Stimulated activated naive B cell treated with anti-CD40 and anti-IgM and Interleukin-4, amounts not matched to agents 10 μg/mL and 1 μg/mL and 100 μg/mL, for 72 hours (primary cell): ENCODE results near the gene CCDC12.

Source experiments
- ATAC-seq, 2 donors: fragments of 150-1000 bp; cut with Tn5 transposase; replicated peaks; 2 replicates each; pipeline ENCODE4 v1.10.0; 2021; ENCODE audit warnings: moderate library complexity in 1 of 2
- DNase-seq: peaks from one replicate; pipeline ENCODE4 v3.0.0; 2021
- H3K27ac Mint-ChIP-seq: one replicate; pipeline ENCODE4 v1.8.0; 2022; ENCODE audit warnings: mild to moderate bottlenecking, mixed read lengths
- H3K27me3 Mint-ChIP-seq, 2 donors: one replicate each; pipeline ENCODE4 v1.8.0; 2022; ENCODE audit warnings: mixed read lengths in 2 of 2
- H3K36me3 Mint-ChIP-seq, 2 donors: one replicate each; pipeline ENCODE4 v1.8.0; 2022; ENCODE audit warnings: mixed read lengths in 2 of 2, mild to moderate bottlenecking in 1 of 2
- H3K4me1 Mint-ChIP-seq, 2 donors: one replicate each; pipeline ENCODE4 v1.8.0; 2022; ENCODE audit warnings: mixed read lengths in 2 of 2, mild to moderate bottlenecking in 1 of 2
- H3K4me3 Mint-ChIP-seq, 2 donors: one replicate each; pipeline ENCODE4 v1.8.0; 2022; ENCODE audit warnings: mild to moderate bottlenecking in 2 of 2, mixed read lengths in 2 of 2, moderate library complexity in 1 of 2
- H3K9me3 Mint-ChIP-seq, 2 donors: one replicate each; pipeline ENCODE4 v1.8.0; 2022; ENCODE audit warnings: mixed read lengths in 2 of 2, mild to moderate bottlenecking in 1 of 2

CCDC12 gene

GRCh38 chr3:47003461-47004368, 27.2 kb upstream of the CCDC12 start:
- H3K27ac Mint-ChIP-seq = no peak overlapping the region

GRCh38 chr3:47003056-47003410, 26.5 kb upstream of the CCDC12 start:
- Mint-ChIP-seq H3K9me3 (no peaks in the 10 kb centered on the region), H3K36me3 (peaks cover 52 to 73% of the 10 kb centered on the region in 2 donors), H3K4me3 (no peak overlapping the region), H3K27ac (no peak overlapping the region), H3K4me1 (peaks cover 6 to 14% of the 10 kb centered on the region in 2 donors), H3K27me3 (no peaks in the 10 kb centered on the region)
- DNase-seq = no peak
- no peak for ATAC-seq

More at GRCh38 chr3:47003461-47004368, 27.2 kb upstream of the CCDC12 start:
- no peak for DNase-seq
- no peaks in the 10 kb centered on the region for H3K27me3 Mint-ChIP-seq
- peaks cover 49 to 66% of the 10 kb centered on the region in 2 donors for H3K36me3 Mint-ChIP-seq
- H3K4me1 Mint-ChIP-seq = peaks cover 0 to 7% of the 10 kb centered on the region in 2 donors
- ATAC-seq = no peak
- H3K9me3 Mint-ChIP-seq = no peaks in the 10 kb centered on the region
- H3K4me3 Mint-ChIP-seq = no peak overlapping the region

GRCh38 chr3:47002171-47003055, 25.9 kb upstream of the CCDC12 start:
- DNase-seq = no peak
- no peak for ATAC-seq
- Mint-ChIP-seq H3K9me3 (no peaks in the 10 kb centered on the region), H3K27ac (no peak overlapping the region), H3K27me3 (no peaks in the 10 kb centered on the region), H3K4me3 (no peak overlapping the region), H3K36me3 (peaks cover 54 to 76% of the 10 kb centered on the region in 2 donors), H3K4me1 (peaks cover 8 to 17% of the 10 kb centered on the region in 2 donors)

- no peak for ATAC-seq
- H3K4me3 Mint-ChIP-seq = no peak overlapping the region
- no peaks in the 10 kb centered on the region for H3K27me3 Mint-ChIP-seq
- no peaks in the 10 kb centered on the region for H3K9me3 Mint-ChIP-seq
- H3K27ac Mint-ChIP-seq = no peak overlapping the region
- peaks cover 52 to 76% of the 10 kb centered on the region in 2 donors for H3K36me3 Mint-ChIP-seq
- peaks cover 13 to 24% of the 10 kb centered on the region in 2 donors for H3K4me1 Mint-ChIP-seq
- DNase-seq = no peak
These were observed 25.2 kb upstream of the CCDC12 start for GRCh38 chr3:47001731-47002170.

GRCh38 chr3:47000922-47001730, 24.6 kb upstream of the CCDC12 start:
- no peaks in the 10 kb centered on the region for H3K27me3 Mint-ChIP-seq
- H3K4me3 Mint-ChIP-seq = no peak overlapping the region
- peaks cover 13 to 29% of the 10 kb centered on the region in 2 donors for H3K4me1 Mint-ChIP-seq
- ATAC-seq (no peak), DNase-seq (no peak)
- H3K9me3 Mint-ChIP-seq = no peaks in the 10 kb centered on the region
- peaks cover 46 to 71% of the 10 kb centered on the region in 2 donors for H3K36me3 Mint-ChIP-seq
- H3K27ac Mint-ChIP-seq = no peak overlapping the region

GRCh38 chr3:47000198-47000815, 23.8 kb upstream of the CCDC12 start:
- peaks cover 40 to 68% of the 10 kb centered on the region in 2 donors for H3K36me3 Mint-ChIP-seq
- H3K27ac Mint-ChIP-seq = no peak overlapping the region
- no peak overlapping the region for H3K4me3 Mint-ChIP-seq
- ATAC-seq (no peak), DNase-seq (no peak)
- peaks cover 13 to 29% of the 10 kb centered on the region in 2 donors for H3K4me1 Mint-ChIP-seq
- no peaks in the 10 kb centered on the region for H3K9me3 Mint-ChIP-seq
- no peaks in the 10 kb centered on the region for H3K27me3 Mint-ChIP-seq

GRCh38 chr3:46999516-47000197, 23.1 kb upstream of the CCDC12 start:
- ATAC-seq (no peak), DNase-seq (no peak)
- no peaks in the 10 kb centered on the region for H3K27me3 Mint-ChIP-seq
- H3K27ac Mint-ChIP-seq = no peak overlapping the region
- H3K4me3 Mint-ChIP-seq = no peak overlapping the region
- no peaks in the 10 kb centered on the region for H3K9me3 Mint-ChIP-seq
- peaks cover 35 to 66% of the 10 kb centered on the region in 2 donors for H3K36me3 Mint-ChIP-seq
- H3K4me1 Mint-ChIP-seq = peaks cover 13 to 29% of the 10 kb centered on the region in 2 donors

GRCh38 chr3:46998852-46999515, 22.4 kb upstream of the CCDC12 start:
- ATAC-seq = no peak
- peak overlapping the region; percentile 75 for H3K27ac Mint-ChIP-seq

GRCh38 chr3:46998121-46998851, 21.7 kb upstream of the CCDC12 start:
- peaks cover 24 to 60% of the 10 kb centered on the region in 2 donors for H3K36me3 Mint-ChIP-seq
- DNase-seq (peak; percentile 46), ATAC-seq (peak; percentile 76 to 82)
- no peak overlapping the region for H3K4me3 Mint-ChIP-seq
- no peaks in the 10 kb centered on the region for H3K27me3 Mint-ChIP-seq
- H3K4me1 Mint-ChIP-seq = peaks cover 13 to 29% of the 10 kb centered on the region in 2 donors
- H3K9me3 Mint-ChIP-seq = no peaks in the 10 kb centered on the region
- H3K27ac Mint-ChIP-seq = peak overlapping the region; percentile 88

More at GRCh38 chr3:46998852-46999515, 22.4 kb upstream of the CCDC12 start:
- no peak for DNase-seq
- H3K9me3 Mint-ChIP-seq = no peaks in the 10 kb centered on the region
- no peak overlapping the region for H3K4me3 Mint-ChIP-seq
- H3K36me3 Mint-ChIP-seq = peaks cover 30 to 66% of the 10 kb centered on the region in 2 donors
- peaks cover 13 to 29% of the 10 kb centered on the region in 2 donors for H3K4me1 Mint-ChIP-seq
- no peaks in the 10 kb centered on the region for H3K27me3 Mint-ChIP-seq

- peaks cover 13 to 29% of the 10 kb centered on the region in 2 donors for H3K4me1 Mint-ChIP-seq
- no peak for ATAC-seq
- H3K27me3 Mint-ChIP-seq = no peaks in the 10 kb centered on the region
- DNase-seq = no peak
- H3K36me3 Mint-ChIP-seq = peaks cover 20 to 59% of the 10 kb centered on the region in 2 donors
- peak overlapping the region; percentile 17 for H3K27ac Mint-ChIP-seq
- no peak overlapping the region for H3K4me3 Mint-ChIP-seq
- H3K9me3 Mint-ChIP-seq = no peaks in the 10 kb centered on the region
These were observed 21.0 kb upstream of the CCDC12 start for GRCh38 chr3:46997453-46998091.

GRCh38 chr3:46996689-46997452, 20.3 kb upstream of the CCDC12 start:
- ATAC-seq (no peak), DNase-seq (no peak)
- peaks cover 18 to 60% of the 10 kb centered on the region in 2 donors for H3K36me3 Mint-ChIP-seq
- H3K4me3 Mint-ChIP-seq = peak overlapping the region in 1 of 2 donors; percentile 5
- peaks cover 17 to 29% of the 10 kb centered on the region in 2 donors for H3K4me1 Mint-ChIP-seq
- H3K27me3 Mint-ChIP-seq = no peaks in the 10 kb centered on the region
- no peaks in the 10 kb centered on the region for H3K9me3 Mint-ChIP-seq
- no peak overlapping the region for H3K27ac Mint-ChIP-seq
